Type B pancreatic cell (in vitro differentiated cells): ENCODE measurements around the gene SMAD6. TPM values are rescaled to one million over a fixed set of nuclear protein-coding genes. Genes with fewer than 3 reads are reported as not detected.
A peak's percentile ranks its signal among the peaks of the same experiment; 100 is the strongest.

ENCODE experiments used
- DNase-seq: peaks from one replicate; pipeline ENCODE4 v3.0.0; 2021; ENCODE audit warnings: mixed read lengths; ENCODE audit not compliant: unreplicated experiment; ENCODE audit errors: extremely low spot score
- H3K27ac Mint-ChIP-seq: 2 replicates; pipeline ENCODE4 v1.8.0; 2021; ENCODE audit warnings: mild to moderate bottlenecking, mixed read lengths
- H3K27me3 Mint-ChIP-seq: 2 replicates; pipeline ENCODE4 v1.8.0; 2021; ENCODE audit warnings: mixed read lengths
- H3K36me3 Mint-ChIP-seq: 2 replicates; pipeline ENCODE4 v1.8.0; 2021; ENCODE audit warnings: mixed read lengths
- H3K4me1 Mint-ChIP-seq: one replicate; pipeline ENCODE4 v1.8.0; 2021; ENCODE audit warnings: mixed read lengths; ENCODE audit not compliant: unreplicated experiment
- H3K4me3 Mint-ChIP-seq: 2 replicates; pipeline ENCODE4 v1.8.0; 2021; ENCODE audit warnings: mild to moderate bottlenecking, mixed read lengths
- H3K9me3 Mint-ChIP-seq: 2 replicates; pipeline ENCODE4 v1.8.0; 2021; ENCODE audit warnings: mixed read lengths
- total RNA-seq: library from RNA; stranded (reverse); gene quantifications from 2 replicates; pipeline ENCODE4 v1.2.1, GENCODE V29; 2021; ENCODE audit warnings: low replicate concordance
- TF ChIP-seq, protein P1 (sequence below): fragments of 200-600 bp; sonication (generic); conservative IDR thresholded peaks from 2 replicates; pipeline ENCODE4 v1.5.0; 2021; ENCODE audit warnings: antibody characterized with exemption, mild to moderate bottlenecking

The SMAD6 gene
- total RNA-seq, 1 donor from 2014 or later = 31.7 TPM

- TF ChIP-seq, protein P1, sequence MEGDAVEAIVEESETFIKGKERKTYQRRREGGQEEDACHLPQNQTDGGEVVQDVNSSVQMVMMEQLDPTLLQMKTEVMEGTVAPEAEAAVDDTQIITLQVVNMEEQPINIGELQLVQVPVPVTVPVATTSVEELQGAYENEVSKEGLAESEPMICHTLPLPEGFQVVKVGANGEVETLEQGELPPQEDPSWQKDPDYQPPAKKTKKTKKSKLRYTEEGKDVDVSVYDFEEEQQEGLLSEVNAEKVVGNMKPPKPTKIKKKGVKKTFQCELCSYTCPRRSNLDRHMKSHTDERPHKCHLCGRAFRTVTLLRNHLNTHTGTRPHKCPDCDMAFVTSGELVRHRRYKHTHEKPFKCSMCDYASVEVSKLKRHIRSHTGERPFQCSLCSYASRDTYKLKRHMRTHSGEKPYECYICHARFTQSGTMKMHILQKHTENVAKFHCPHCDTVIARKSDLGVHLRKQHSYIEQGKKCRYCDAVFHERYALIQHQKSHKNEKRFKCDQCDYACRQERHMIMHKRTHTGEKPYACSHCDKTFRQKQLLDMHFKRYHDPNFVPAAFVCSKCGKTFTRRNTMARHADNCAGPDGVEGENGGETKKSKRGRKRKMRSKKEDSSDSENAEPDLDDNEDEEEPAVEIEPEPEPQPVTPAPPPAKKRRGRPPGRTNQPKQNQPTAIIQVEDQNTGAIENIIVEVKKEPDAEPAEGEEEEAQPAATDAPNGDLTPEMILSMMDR = no peak
- Mint-ChIP-seq H3K27me3 (no peaks in the 10 kb centered on the region), H3K9me3 (no peaks in the 10 kb centered on the region), H3K27ac (no peak overlapping the region), H3K4me1 (peaks cover 16% of the 10 kb centered on the region), H3K36me3 (no peaks in the 10 kb centered on the region), H3K4me3 (no peak overlapping the region)
- DNase-seq = no peak
These were observed 31.9 kb upstream of the SMAD6 start for GRCh38 chr15:66670175-66670574.

GRCh38 chr15:66670762-66671580 lies 31.1 kb upstream of the SMAD6 start:
- H3K4me3 Mint-ChIP-seq = no peak overlapping the region
- DNase-seq = no peak
- H3K9me3 Mint-ChIP-seq = no peaks in the 10 kb centered on the region
- TF ChIP-seq, protein P1 = no peak
- peaks cover 16% of the 10 kb centered on the region for H3K4me1 Mint-ChIP-seq
- peak overlapping the region; percentile 18 for H3K27ac Mint-ChIP-seq
- no peaks in the 10 kb centered on the region for H3K27me3 Mint-ChIP-seq
- no peaks in the 10 kb centered on the region for H3K36me3 Mint-ChIP-seq

DNA sequence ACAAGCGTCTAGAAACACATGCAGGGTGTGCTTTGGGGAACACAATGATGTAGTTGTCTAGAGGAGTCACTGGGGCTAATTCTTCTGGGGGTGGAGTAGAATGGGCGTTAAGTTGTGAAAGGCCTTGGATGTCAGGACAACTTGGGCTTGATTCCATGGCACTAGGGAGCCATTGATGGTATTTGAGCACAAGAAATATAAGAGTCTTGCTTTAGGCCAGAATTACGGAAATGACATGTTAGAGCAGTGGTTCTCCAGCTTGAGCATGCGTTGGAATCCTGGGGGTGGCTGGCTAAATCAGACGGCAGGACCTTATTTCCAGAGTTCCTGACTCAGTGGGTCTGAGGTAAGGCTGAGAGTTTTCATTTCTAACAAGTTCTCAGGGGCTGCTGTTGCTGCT lies 29.2 kb upstream of the SMAD6 start:
- Mint-ChIP-seq H3K4me1 (peaks cover 22% of the 10 kb centered on the region), H3K27me3 (no peaks in the 10 kb centered on the region), H3K9me3 (no peaks in the 10 kb centered on the region), H3K36me3 (no peaks in the 10 kb centered on the region), H3K4me3 (no peak overlapping the region), H3K27ac (no peak overlapping the region)
- DNase-seq = no peak
- TF ChIP-seq, protein P1 = no peak

- Mint-ChIP-seq H3K36me3 (no peaks in the 10 kb centered on the region), H3K27me3 (no peaks in the 10 kb centered on the region), H3K4me1 (peaks cover 24% of the 10 kb centered on the region), H3K9me3 (no peaks in the 10 kb centered on the region), H3K4me3 (no peak overlapping the region), H3K27ac (no peak overlapping the region)
- TF ChIP-seq, protein P1 = no peak
- no peak for DNase-seq
These were observed 28.4 kb upstream of the SMAD6 start for GRCh38 chr15:66673410-66674322.

DNA sequence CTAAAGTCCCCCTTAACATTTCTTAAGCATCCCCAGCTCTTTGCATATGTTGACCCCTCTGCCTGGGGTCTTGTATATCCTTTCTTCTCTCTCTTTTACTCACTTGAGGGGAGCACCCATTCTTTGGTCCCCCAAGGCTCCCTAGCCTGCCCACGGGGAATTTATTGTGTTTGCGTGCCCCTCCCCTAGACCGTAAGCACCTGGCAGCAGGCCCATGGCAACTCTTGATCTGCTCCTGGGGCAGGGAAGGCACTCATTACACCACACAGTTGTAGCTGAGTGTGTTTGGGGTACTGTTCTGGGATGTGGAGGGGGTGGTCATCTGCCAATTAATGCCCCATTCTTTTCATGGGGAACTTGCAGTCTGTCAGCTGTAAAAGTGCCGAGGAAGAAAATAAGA lies 27.3 kb upstream of the SMAD6 start:
- no peaks in the 10 kb centered on the region for H3K9me3 Mint-ChIP-seq
- H3K27me3 Mint-ChIP-seq = no peaks in the 10 kb centered on the region
- H3K4me3 Mint-ChIP-seq = no peak overlapping the region
- no peak overlapping the region for H3K27ac Mint-ChIP-seq
- no peak for DNase-seq
- peaks cover 35% of the 10 kb centered on the region for H3K4me1 Mint-ChIP-seq
- no peaks in the 10 kb centered on the region for H3K36me3 Mint-ChIP-seq
- TF ChIP-seq, protein P1 = no peak
